HG03354 (cell line): Measurements from ENCODE around the gene SH3PXD2A.

Experiments
- ATAC-seq: cut with Tn5 transposase; IDR thresholded peaks from one replicate; pipeline ENCODE4 v1.9.1; 2021; ENCODE audit warnings: mild to moderate bottlenecking; ENCODE audit not compliant: unreplicated experiment, poor library complexity, severe bottlenecking

The SH3PXD2A gene

GRCh38 chr10:103570844-103571655 lies 284.3 kb downstream of the SH3PXD2A start:
- ATAC-seq = no peak

- ATAC-seq = no peak
Observed at GRCh38 chr10:103569896-103570295, 285.5 kb downstream of the SH3PXD2A start.

- no peak for ATAC-seq
Observed at GRCh38 chr10:103568505-103568904, 286.9 kb downstream of the SH3PXD2A start.

GRCh38 chr10:103566536-103566935 lies 288.8 kb downstream of the SH3PXD2A start:
- no peak for ATAC-seq

GRCh38 chr10:103564776-103565520 lies 290.4 kb downstream of the SH3PXD2A start:
- no peak for ATAC-seq

- ATAC-seq = no peak
Observed at GRCh38 chr10:103564116-103564501, 291.3 kb downstream of the SH3PXD2A start.

- no peak for ATAC-seq
Observed at GRCh38 chr10:103563231-103564115, 291.9 kb downstream of the SH3PXD2A start.

- no peak for ATAC-seq
Observed at GRCh38 chr10:103562383-103562782, 293.0 kb downstream of the SH3PXD2A start.

- no peak for ATAC-seq
Observed at GRCh38 chr10:103560886-103561285, 294.5 kb downstream of the SH3PXD2A start.

- no peak for ATAC-seq
Observed at GRCh38 chr10:103559776-103560175, 295.6 kb downstream of the SH3PXD2A start.

GRCh38 chr10:103558911-103559310 lies 296.5 kb downstream of the SH3PXD2A start:
- ATAC-seq = no peak

GRCh38 chr10:103557455-103557854 lies 297.9 kb downstream of the SH3PXD2A start:
- no peak for ATAC-seq

GRCh38 chr10:103556383-103557007 lies 298.9 kb downstream of the SH3PXD2A start:
- ATAC-seq = no peak

- no peak for ATAC-seq
Observed at GRCh38 chr10:103555712-103556111, 299.7 kb downstream of the SH3PXD2A start.

GRCh38 chr10:103555325-103555649 lies 300.1 kb downstream of the SH3PXD2A start:
- ATAC-seq = no peak

- no peak for ATAC-seq
Observed at GRCh38 chr10:103554488-103555324, 300.7 kb downstream of the SH3PXD2A start.

GRCh38 chr10:103553743-103554487 lies 301.5 kb downstream of the SH3PXD2A start:
- no peak for ATAC-seq
